ENCODE data around the gene RGP1. TPM values are rescaled to one million over a fixed set of nuclear protein-coding genes. Genes with fewer than 3 reads are reported as not detected.

The RGP1 gene
- total and polyA plus RNA-seq, 5 donors, result 17.7 to 35.0 (median 26.1) TPM

DNA sequence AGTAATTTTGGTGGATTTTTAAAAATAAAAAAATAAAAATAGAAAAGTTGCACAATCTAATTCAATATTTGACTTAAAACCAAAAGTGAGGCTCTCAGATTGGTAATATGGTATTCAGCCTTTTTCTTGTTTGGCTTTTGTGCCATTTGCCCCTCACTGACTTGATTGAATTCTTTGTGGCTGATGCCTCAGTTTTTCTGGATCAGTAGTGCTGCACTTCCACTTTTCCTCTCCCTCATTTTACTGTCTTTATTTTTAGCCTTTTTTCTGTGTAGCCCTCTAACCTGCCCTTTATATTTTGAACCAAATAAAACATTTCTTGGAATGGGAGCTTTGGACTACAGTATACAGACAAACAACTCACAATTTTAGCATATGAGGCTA is 8.8 kb downstream of the RGP1 start:
- Histone ChIP-seq H3K27me3 (ENCODE audit: control insufficient read depth, insufficient read depth) (no peaks in the 10 kb centered on the region), H3K4me1 (ENCODE audit: control insufficient read depth, insufficient read depth, low read length) (no peaks in the 10 kb centered on the region), H3K4me3 (ENCODE audit: low read length) (peak overlapping the region; percentile 58), H3K27ac (ENCODE audit: low read length) (no peak overlapping the region), H3K9me3 (ENCODE audit: control insufficient read depth, low read length) (no peaks in the 10 kb centered on the region)
- ATAC-seq (no peak), DNase-seq (no peak)
- intact Hi-C loops (cut with DNase I), result no loop called here

GRCh38 chr9:35758475-35759050 is 9.5 kb downstream of the RGP1 start:
- intact Hi-C loops (cut with DNase I), result no loop called here
- Histone ChIP-seq H3K4me1 (ENCODE audit: control insufficient read depth, insufficient read depth, low read length) (no peaks in the 10 kb centered on the region), H3K27me3 (ENCODE audit: control insufficient read depth, insufficient read depth) (no peaks in the 10 kb centered on the region), H3K4me3 (ENCODE audit: low read length) (no peak overlapping the region), H3K27ac (ENCODE audit: low read length) (no peak overlapping the region), H3K9me3 (ENCODE audit: control insufficient read depth, low read length) (no peaks in the 10 kb centered on the region)
- DNase-seq (no peak), ATAC-seq (peak in 1 of 2 donors; percentile 3)
- 34% methylated on average over 3 of the region's 3 CpGs for WGBS

DNA sequence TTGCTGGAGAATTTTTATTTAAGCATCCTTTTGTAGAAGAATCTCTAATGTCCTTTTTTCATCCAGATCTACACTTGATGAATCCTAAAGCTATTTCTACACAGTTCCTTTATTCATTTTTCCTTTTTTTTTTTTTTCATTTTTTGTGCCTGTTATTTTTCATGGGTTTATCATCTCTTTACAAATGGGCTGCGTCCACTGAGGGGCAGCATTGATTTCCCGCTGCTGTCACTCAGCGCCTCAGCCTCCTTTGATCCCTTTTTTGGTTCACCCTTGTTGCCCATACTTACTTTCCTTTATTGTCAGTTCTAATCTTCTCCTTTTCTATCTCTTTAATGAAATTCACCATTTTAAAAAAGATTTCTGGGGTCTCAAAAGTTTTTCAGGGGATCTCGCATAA is 10.7 kb downstream of the RGP1 start:
- ATAC-seq, result no peak
- Histone ChIP-seq H3K27ac (ENCODE audit: low read length) (no peak overlapping the region), H3K27me3 (ENCODE audit: control insufficient read depth, insufficient read depth) (no peaks in the 10 kb centered on the region), H3K4me3 (ENCODE audit: low read length) (no peak overlapping the region), H3K4me1 (ENCODE audit: control insufficient read depth, insufficient read depth, low read length) (no peaks in the 10 kb centered on the region), H3K9me3 (ENCODE audit: control insufficient read depth, low read length) (no peaks in the 10 kb centered on the region)
- intact Hi-C loops (cut with DNase I), result no loop called here
- whole genome bisulfite sequencing, result 95% methylated on average over 4 of the region's 4 CpGs
- DNase-seq, result no peak

DNA sequence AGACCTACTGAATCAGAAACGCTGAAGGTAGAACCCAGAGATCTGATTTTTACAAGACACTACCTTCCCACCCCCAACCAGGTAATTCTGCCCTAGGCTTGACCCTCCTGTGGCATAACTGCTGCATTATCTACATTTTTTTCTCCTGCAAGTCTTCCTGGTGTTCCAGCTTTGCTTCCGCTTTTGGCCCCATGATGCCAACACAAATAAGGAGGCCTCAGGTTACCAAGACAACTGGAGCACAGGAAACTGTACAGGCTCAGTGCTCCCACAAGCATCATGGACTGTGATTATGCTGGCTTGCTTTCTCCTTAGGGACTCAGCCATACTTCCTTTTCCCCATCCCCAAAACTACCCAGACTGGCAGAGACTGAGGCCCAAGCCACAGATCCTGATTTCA is 11.6 kb downstream of the RGP1 start:
- no peaks in the 10 kb centered on the region for H3K4me1 ChIP-seq (ENCODE audit: control insufficient read depth, insufficient read depth, low read length)
- DNase-seq, result peak in 1 of 3 donors; percentile 40

GRCh38 chr9:35763181-35763580 is 14.1 kb downstream of the RGP1 start:
- ATAC-seq (no peak), DNase-seq (no peak)
- intact Hi-C loops (cut with DNase I), result loop anchor here in 1 of 4 donors (2.0 kb wide), 1 partner anchor 34 kb away; no protein-coding TSS in a partner anchor
- 94% methylated on average over 2 of the region's 2 CpGs for WGBS
- no peaks in the 10 kb centered on the region for H3K9me3 ChIP-seq (ENCODE audit: control insufficient read depth, low read length)
- H3K27ac ChIP-seq (ENCODE audit: low read length), result no peak overlapping the region
- no peak overlapping the region for H3K4me3 ChIP-seq (ENCODE audit: low read length)
- H3K27me3 ChIP-seq (ENCODE audit: control insufficient read depth, insufficient read depth), result no peaks in the 10 kb centered on the region
- H3K4me1 ChIP-seq (ENCODE audit: control insufficient read depth, insufficient read depth, low read length), result no peaks in the 10 kb centered on the region

More for the DNA sequence above, 11.6 kb downstream of the RGP1 start:
- intact Hi-C loops (cut with DNase I), result no loop called here
- H3K4me3 ChIP-seq (ENCODE audit: low read length), result no peak overlapping the region
- no peaks in the 10 kb centered on the region for H3K27me3 ChIP-seq (ENCODE audit: control insufficient read depth, insufficient read depth)
- no peaks in the 10 kb centered on the region for H3K9me3 ChIP-seq (ENCODE audit: control insufficient read depth, low read length)
- H3K27ac ChIP-seq (ENCODE audit: low read length), result no peak overlapping the region
- WGBS, result 66% methylated on average over 2 of the region's 2 CpGs
- peak; percentile 36 to 66 for ATAC-seq

- H3K27ac ChIP-seq (ENCODE audit: low read length), result no peak overlapping the region
- WGBS, result 93% methylated on average over 1 of the region's 1 CpG
- no peaks in the 10 kb centered on the region for H3K27me3 ChIP-seq (ENCODE audit: control insufficient read depth, insufficient read depth)
- no peak overlapping the region for H3K4me3 ChIP-seq (ENCODE audit: low read length)
- H3K4me1 ChIP-seq (ENCODE audit: control insufficient read depth, insufficient read depth, low read length), result no peaks in the 10 kb centered on the region
- H3K9me3 ChIP-seq (ENCODE audit: control insufficient read depth, low read length), result no peaks in the 10 kb centered on the region
- ATAC-seq (no peak), DNase-seq (no peak)
- intact Hi-C loops (cut with DNase I), result loop anchor here in 1 of 4 donors (2.0 kb wide), 1 partner anchor 35 kb away; no protein-coding TSS in a partner anchor
These were observed 14.7 kb downstream of the RGP1 start for GRCh38 chr9:35763803-35764202.

GRCh38 chr9:35766997-35767396 is 17.9 kb downstream of the RGP1 start:
- whole genome bisulfite sequencing, result 87% methylated on average over 2 of the region's 2 CpGs
- ATAC-seq (no peak), DNase-seq (no peak)
- Histone ChIP-seq H3K4me3 (ENCODE audit: low read length) (no peak overlapping the region), H3K4me1 (ENCODE audit: control insufficient read depth, insufficient read depth, low read length) (peaks cover 5% of the 10 kb centered on the region), H3K27ac (ENCODE audit: low read length) (no peak overlapping the region), H3K9me3 (ENCODE audit: control insufficient read depth, low read length) (no peaks in the 10 kb centered on the region), H3K27me3 (ENCODE audit: control insufficient read depth, insufficient read depth) (no peaks in the 10 kb centered on the region)
- intact Hi-C loops (cut with DNase I), result no loop called here

DNA sequence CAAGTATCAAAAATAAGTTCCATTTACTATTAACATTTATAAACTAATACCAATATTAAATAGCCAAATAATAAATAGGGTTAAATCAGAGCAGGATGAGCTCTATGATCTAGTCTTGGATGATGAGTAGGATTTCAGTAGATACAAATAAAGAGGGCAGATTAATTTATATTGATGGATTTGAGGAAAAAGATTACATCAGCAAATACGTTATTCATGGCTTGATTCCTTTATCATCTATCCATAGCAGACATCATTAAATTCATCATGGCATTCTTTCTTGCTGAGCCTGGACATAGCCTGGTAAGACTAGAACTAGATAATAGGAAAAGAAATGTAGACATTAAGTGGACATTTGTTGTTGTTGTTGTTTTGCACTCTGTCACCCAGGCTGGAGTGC is 18.4 kb downstream of the RGP1 start:
- H3K27me3 ChIP-seq (ENCODE audit: control insufficient read depth, insufficient read depth), result no peaks in the 10 kb centered on the region
- DNase-seq, result no peak
- H3K9me3 ChIP-seq (ENCODE audit: control insufficient read depth, low read length), result no peaks in the 10 kb centered on the region
- intact Hi-C loops (cut with DNase I), result no loop called here
- H3K4me3 ChIP-seq (ENCODE audit: low read length), result no peak overlapping the region
- H3K4me1 ChIP-seq (ENCODE audit: control insufficient read depth, insufficient read depth, low read length), result peaks cover 6% of the 10 kb centered on the region
- 89% methylated on average over 1 of the region's 1 CpG for WGBS
- no peak overlapping the region for H3K27ac ChIP-seq (ENCODE audit: low read length)
- ATAC-seq, result no peak

GRCh38 chr9:35769763-35770162 is 20.7 kb downstream of the RGP1 start:
- no peak for DNase-seq
- no peaks in the 10 kb centered on the region for H3K9me3 ChIP-seq (ENCODE audit: control insufficient read depth, low read length)
- peaks cover 6% of the 10 kb centered on the region for H3K4me1 ChIP-seq (ENCODE audit: control insufficient read depth, insufficient read depth, low read length)
- H3K4me3 ChIP-seq (ENCODE audit: low read length), result no peak overlapping the region
- no peak for ATAC-seq
- intact Hi-C loops (cut with DNase I), result no loop called here
- H3K27me3 ChIP-seq (ENCODE audit: control insufficient read depth, insufficient read depth), result no peaks in the 10 kb centered on the region
- H3K27ac ChIP-seq (ENCODE audit: low read length), result no peak overlapping the region
- WGBS, result 95% methylated on average over 1 of the region's 1 CpG

DNA sequence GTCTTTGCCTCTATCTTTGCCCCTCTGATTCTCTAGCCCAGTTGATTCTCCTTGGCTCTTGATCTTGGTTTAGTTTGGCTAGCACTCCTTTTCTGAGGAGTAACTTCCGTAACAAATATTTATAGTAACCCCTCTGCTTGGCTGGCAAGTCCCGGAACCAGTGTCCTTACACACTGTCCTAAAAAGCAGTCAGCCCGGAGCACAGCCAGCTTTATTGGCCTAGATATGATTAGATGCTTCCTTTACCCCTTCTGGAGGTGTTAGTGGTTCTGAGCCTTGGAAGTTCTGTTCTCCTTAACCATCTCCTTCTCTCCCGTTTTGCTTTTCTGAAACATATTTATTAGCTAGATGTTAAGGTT is 22.0 kb downstream of the RGP1 start:
- Histone ChIP-seq H3K27me3 (ENCODE audit: control insufficient read depth, insufficient read depth) (no peaks in the 10 kb centered on the region), H3K4me3 (ENCODE audit: low read length) (no peak overlapping the region), H3K27ac (ENCODE audit: low read length) (peak overlapping the region; percentile 58), H3K4me1 (ENCODE audit: control insufficient read depth, insufficient read depth, low read length) (peaks cover 10% of the 10 kb centered on the region), H3K9me3 (ENCODE audit: control insufficient read depth, low read length) (no peaks in the 10 kb centered on the region)
- 6% methylated on average over 4 of the region's 4 CpGs for WGBS
- ATAC-seq, result peak; percentile 89
- intact Hi-C loops (cut with DNase I), result no loop called here
- DNase-seq, result peak in 2 of 3 donors; percentile 51 to 82

DNA sequence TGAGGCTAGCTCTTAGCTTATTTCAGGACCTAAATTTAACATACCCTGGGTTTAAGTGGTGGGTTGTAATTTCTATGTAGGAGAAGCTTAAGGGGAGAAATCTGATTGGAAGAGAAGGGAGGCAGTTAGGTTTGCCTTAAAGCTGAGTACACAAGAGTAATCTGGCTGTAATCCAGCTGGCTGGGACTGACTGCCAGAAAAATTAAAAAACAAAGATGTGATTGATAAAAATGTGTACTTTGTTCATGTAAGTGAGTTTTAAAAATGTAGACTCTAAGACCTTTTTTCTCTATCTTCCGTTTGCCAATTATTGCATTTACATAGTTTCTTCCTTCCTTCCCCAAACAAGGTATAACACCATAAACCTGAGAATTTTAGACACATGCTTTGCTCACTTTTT is 22.4 kb downstream of the RGP1 start:
- no peak overlapping the region for H3K4me3 ChIP-seq (ENCODE audit: low read length)
- no peak overlapping the region for H3K27ac ChIP-seq (ENCODE audit: low read length)
- H3K9me3 ChIP-seq (ENCODE audit: control insufficient read depth, low read length), result no peaks in the 10 kb centered on the region
- 48% methylated on average over 1 of the region's 1 CpG for WGBS
- no peaks in the 10 kb centered on the region for H3K27me3 ChIP-seq (ENCODE audit: control insufficient read depth, insufficient read depth)
- peaks cover 12% of the 10 kb centered on the region for H3K4me1 ChIP-seq (ENCODE audit: control insufficient read depth, insufficient read depth, low read length)
- ATAC-seq (no peak), DNase-seq (no peak)
- intact Hi-C loops (cut with DNase I), result no loop called here

DNA sequence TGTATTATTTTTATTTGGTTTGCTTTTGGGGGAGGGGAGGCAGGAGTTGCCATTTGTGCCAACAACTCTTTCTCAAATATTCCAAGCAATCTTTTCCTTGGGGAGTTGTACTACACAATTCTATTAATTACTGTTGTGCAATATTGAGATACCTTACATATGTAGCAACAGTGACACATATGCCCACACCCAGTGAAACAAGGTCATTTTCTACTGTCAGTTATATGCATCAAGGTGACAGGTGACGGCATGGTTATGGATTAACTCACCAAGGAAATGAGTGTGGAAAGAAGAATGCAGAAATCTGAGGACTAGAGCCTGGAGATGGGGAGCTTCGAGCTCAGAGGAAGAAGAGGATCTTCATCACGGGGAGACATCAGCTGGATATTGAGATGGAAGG is 22.9 kb downstream of the RGP1 start:
- Histone ChIP-seq H3K4me1 (ENCODE audit: control insufficient read depth, insufficient read depth, low read length) (peaks cover 12% of the 10 kb centered on the region), H3K27ac (ENCODE audit: low read length) (no peak overlapping the region), H3K27me3 (ENCODE audit: control insufficient read depth, insufficient read depth) (no peaks in the 10 kb centered on the region), H3K9me3 (ENCODE audit: control insufficient read depth, low read length) (no peaks in the 10 kb centered on the region), H3K4me3 (ENCODE audit: low read length) (no peak overlapping the region)
- DNase-seq (no peak), ATAC-seq (no peak)
- WGBS, result 89% methylated on average over 3 of the region's 3 CpGs
- intact Hi-C loops (cut with DNase I), result no loop called here
